ENCODE measurements around the gene APBB1IP.
A peak's percentile ranks its signal among the peaks of the same experiment; 100 is the strongest.
"Not testable (repeated sequence)": the region's sequence is repeated elsewhere in the genome, so short reads cannot be mapped to it uniquely, and the experiment has no call there.

Gene APBB1IP

GRCh38 chr10:26437637-26438461, at the start of gene APBB1IP:
Gene APBB1IP (plus strand): TSS chr10:26438341. CDS start chr10:26492327, 53,986 bp downstream.
- peak; percentile 59 for DNase-seq

GRCh38 chr10:26389533-26389932, 48.6 kb upstream of the APBB1IP start:
- DNase-seq: no peak

- DNase-seq: no peak
Observed at GRCh38 chr10:26391701-26392695, 46.1 kb upstream of the APBB1IP start.

- not testable (repeated sequence) for DNase-seq
Observed at GRCh38 chr10:26398353-26398752, 39.8 kb upstream of the APBB1IP start.

- no peak for DNase-seq
Observed at GRCh38 chr10:26407406-26407969, 30.7 kb upstream of the APBB1IP start.

- DNase-seq: no peak
Observed at GRCh38 chr10:26408858-26409494, 29.2 kb upstream of the APBB1IP start.

- no peak for DNase-seq
Observed at GRCh38 chr10:26410356-26410755, 27.8 kb upstream of the APBB1IP start.

GRCh38 chr10:26412932-26413331, 25.2 kb upstream of the APBB1IP start:
- no peak for DNase-seq

- no peak for DNase-seq
Observed at GRCh38 chr10:26413375-26413774, 24.8 kb upstream of the APBB1IP start.

- DNase-seq: no peak
Observed at GRCh38 chr10:26417136-26417535, 21.0 kb upstream of the APBB1IP start.

- DNase-seq: no peak
Observed at GRCh38 chr10:26422977-26423376, 15.2 kb upstream of the APBB1IP start.

GRCh38 chr10:26423722-26424121, 14.4 kb upstream of the APBB1IP start:
- no peak for DNase-seq

GRCh38 chr10:26430641-26431163, 7.4 kb upstream of the APBB1IP start:
- DNase-seq: peak; percentile 58

GRCh38 chr10:26432938-26433337, 5.2 kb upstream of the APBB1IP start:
- DNase-seq: no peak

GRCh38 chr10:26435852-26436251, 2.3 kb upstream of the APBB1IP start:
- DNase-seq: no peak

- DNase-seq: no peak
Observed at GRCh38 chr10:26436848-26437247, 1.3 kb upstream of the APBB1IP start.

- DNase-seq: peak; percentile 75
Observed at GRCh38 chr10:26438534-26439341, 597 bp downstream of the APBB1IP start.

- DNase-seq: peak; percentile 39
Observed at GRCh38 chr10:26439406-26440087, 1.4 kb downstream of the APBB1IP start.

GRCh38 chr10:26440088-26440470, 1.9 kb downstream of the APBB1IP start:
- no peak for DNase-seq

GRCh38 chr10:26441491-26442214, 3.5 kb downstream of the APBB1IP start:
- peak; percentile 66 for DNase-seq

All from CD4-positive, alpha-beta T cell treated with Interleukin-10 for 1 hour (primary cell).